Astrocyte (in vitro differentiated cells and primary cell): ENCODE results near the gene ADAMTS17.

Source experiments
- EZH2 ChIP-seq: IDR thresholded peaks from 2 replicates; pipeline ENCODE4 v1.6.1; 2012; ENCODE audit warnings: mild to moderate bottlenecking, low read length, inconsistent platforms; ENCODE audit not compliant: insufficient read depth
- TF ChIP-seq, protein P1 (sequence below): IDR thresholded peaks from 2 replicates; pipeline ENCODE4 v1.5.1; 2011; ENCODE audit warnings: low read depth, mild to moderate bottlenecking, inconsistent platforms, low read length, moderate library complexity; ENCODE audit not compliant: insufficient read depth

DNA sequence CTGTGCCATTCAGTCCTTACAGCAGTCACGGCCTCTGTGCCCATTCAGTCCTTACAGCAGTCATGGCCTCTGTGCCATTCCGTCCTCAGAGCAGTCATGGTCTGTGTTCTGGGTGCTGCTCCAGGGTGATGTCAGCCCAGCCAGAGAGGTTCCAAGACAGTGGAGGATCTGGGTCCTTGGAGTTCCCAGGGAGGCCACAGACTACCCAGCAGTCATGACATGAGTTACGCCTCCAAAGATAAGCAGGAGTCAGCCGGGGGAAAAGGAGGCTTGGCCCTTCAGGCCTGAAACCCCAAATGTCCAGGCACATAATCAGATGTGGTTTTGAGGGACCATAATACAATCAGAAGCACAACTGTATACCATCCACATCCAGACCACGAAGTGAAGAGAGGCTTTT lies 115.7 kb downstream of the ADAMTS17 start:
- TF ChIP-seq, protein P1, sequence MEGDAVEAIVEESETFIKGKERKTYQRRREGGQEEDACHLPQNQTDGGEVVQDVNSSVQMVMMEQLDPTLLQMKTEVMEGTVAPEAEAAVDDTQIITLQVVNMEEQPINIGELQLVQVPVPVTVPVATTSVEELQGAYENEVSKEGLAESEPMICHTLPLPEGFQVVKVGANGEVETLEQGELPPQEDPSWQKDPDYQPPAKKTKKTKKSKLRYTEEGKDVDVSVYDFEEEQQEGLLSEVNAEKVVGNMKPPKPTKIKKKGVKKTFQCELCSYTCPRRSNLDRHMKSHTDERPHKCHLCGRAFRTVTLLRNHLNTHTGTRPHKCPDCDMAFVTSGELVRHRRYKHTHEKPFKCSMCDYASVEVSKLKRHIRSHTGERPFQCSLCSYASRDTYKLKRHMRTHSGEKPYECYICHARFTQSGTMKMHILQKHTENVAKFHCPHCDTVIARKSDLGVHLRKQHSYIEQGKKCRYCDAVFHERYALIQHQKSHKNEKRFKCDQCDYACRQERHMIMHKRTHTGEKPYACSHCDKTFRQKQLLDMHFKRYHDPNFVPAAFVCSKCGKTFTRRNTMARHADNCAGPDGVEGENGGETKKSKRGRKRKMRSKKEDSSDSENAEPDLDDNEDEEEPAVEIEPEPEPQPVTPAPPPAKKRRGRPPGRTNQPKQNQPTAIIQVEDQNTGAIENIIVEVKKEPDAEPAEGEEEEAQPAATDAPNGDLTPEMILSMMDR, result no peak
- no peak for TF ChIP-seq EZH2
